ENCODE data around the gene ESD. TPM values are rescaled to one million over a fixed set of nuclear protein-coding genes. Genes with fewer than 3 reads are reported as not detected.
"Not testable (repeated sequence)": the region's sequence is repeated elsewhere in the genome, so short reads cannot be mapped to it uniquely, and the experiment has no call there.

ESD gene
- total and polyA plus RNA-seq, 5 donors from 2014 or later: 30.1 to 141 (median 128) TPM

DNA sequence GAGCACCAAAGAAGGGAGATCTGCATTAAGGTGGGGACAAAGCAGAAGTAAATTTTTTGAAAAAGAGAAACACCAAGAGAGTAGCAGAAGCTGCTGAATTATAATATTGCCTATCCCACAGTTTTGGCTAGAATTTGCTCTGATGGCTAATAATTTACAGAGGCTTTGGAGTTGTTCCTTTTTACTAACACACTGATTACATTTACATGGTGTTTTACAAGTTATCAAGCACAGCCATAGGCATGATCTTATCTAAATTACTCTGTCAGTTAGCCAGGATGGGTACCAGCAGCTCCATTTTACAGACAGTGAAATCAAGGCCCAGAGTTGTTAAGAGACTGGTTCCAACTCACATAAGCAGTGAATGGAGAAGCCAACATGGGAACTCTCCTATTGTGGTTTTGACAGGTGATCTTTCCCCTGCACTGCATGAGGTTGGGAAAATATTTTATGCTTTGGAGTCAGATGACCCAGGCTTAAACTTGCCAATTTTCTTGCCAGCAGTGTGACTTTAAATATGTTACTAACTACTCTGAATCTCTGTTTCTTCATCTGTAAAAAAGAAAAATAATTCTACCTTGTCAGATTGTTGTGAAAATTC, 33.5 kb upstream of the ESD start:
- no peak overlapping the region for H3K4me3 ChIP-seq (ENCODE audit: low read depth, low read length)
- Mint-ChIP-seq H3K36me3 (no peaks in the 10 kb centered on the region), H3K27ac (no peak overlapping the region), H3K4me1 (no peaks in the 10 kb centered on the region), H3K27me3 (peaks cover 25% of the 10 kb centered on the region), H3K4me3 (no peak overlapping the region), H3K9me3 (no peaks in the 10 kb centered on the region)
- H3K27ac ChIP-seq (ENCODE audit: insufficient read depth, low read length, poor library complexity, severe bottlenecking): no peak overlapping the region
- no peaks in the 10 kb centered on the region for H3K4me1 ChIP-seq (ENCODE audit: control insufficient read depth, insufficient read depth, low read length, poor library complexity, severe bottlenecking)
- H3K27me3 ChIP-seq (ENCODE audit: control insufficient read depth, insufficient read depth, low read length): peaks cover 13% of the 10 kb centered on the region
- DNase-seq: no peak
- no peaks in the 10 kb centered on the region for H3K36me3 ChIP-seq (ENCODE audit: control insufficient read depth, insufficient read depth, low read length)
- ATAC-seq (ENCODE audit: low read depth in 2 of 2): no peak
- H3K9me3 ChIP-seq (ENCODE audit: control insufficient read depth in 2 of 2, low read length in 2 of 2): no peaks in the 10 kb centered on the region

DNA sequence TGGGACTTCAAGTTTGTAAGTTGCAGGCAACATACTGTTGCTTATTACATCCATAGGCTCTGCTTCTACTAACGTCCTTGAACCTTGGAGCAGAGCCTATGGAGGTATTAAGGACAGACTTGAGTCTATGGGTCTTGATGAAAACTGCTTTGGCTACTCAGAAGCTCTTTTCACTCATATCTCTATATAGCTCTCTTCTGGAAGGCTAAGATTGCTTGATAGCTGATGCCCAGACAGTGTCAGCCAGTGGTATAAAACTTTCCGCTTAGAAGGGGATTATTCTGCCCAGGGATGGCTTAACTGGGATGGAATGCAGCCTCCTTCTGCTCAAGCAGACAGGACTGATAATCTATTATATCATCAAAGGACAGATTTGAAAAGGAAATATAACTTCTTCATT, 25.6 kb upstream of the ESD start:
- H3K27me3 Mint-ChIP-seq: peaks cover 38% of the 10 kb centered on the region
- ATAC-seq (ENCODE audit: low read depth in 2 of 2): no peak
- no peaks in the 10 kb centered on the region for H3K36me3 Mint-ChIP-seq
- Histone ChIP-seq H3K4me3 (ENCODE audit: low read depth, low read length) (no peak overlapping the region), H3K36me3 (ENCODE audit: control insufficient read depth, insufficient read depth, low read length) (no peaks in the 10 kb centered on the region), H3K27me3 (ENCODE audit: control insufficient read depth, insufficient read depth, low read length) (peaks cover 10% of the 10 kb centered on the region), H3K9me3 (ENCODE audit: control insufficient read depth in 2 of 2, low read length in 2 of 2) (no peaks in the 10 kb centered on the region), H3K4me1 (ENCODE audit: control insufficient read depth, insufficient read depth, low read length, poor library complexity, severe bottlenecking) (no peaks in the 10 kb centered on the region), H3K27ac (ENCODE audit: insufficient read depth, low read length, poor library complexity, severe bottlenecking) (no peak overlapping the region)
- no peak overlapping the region for H3K27ac Mint-ChIP-seq
- no peak overlapping the region for H3K4me3 Mint-ChIP-seq
- DNase-seq: no peak
- no peaks in the 10 kb centered on the region for H3K9me3 Mint-ChIP-seq
- no peaks in the 10 kb centered on the region for H3K4me1 Mint-ChIP-seq

DNA sequence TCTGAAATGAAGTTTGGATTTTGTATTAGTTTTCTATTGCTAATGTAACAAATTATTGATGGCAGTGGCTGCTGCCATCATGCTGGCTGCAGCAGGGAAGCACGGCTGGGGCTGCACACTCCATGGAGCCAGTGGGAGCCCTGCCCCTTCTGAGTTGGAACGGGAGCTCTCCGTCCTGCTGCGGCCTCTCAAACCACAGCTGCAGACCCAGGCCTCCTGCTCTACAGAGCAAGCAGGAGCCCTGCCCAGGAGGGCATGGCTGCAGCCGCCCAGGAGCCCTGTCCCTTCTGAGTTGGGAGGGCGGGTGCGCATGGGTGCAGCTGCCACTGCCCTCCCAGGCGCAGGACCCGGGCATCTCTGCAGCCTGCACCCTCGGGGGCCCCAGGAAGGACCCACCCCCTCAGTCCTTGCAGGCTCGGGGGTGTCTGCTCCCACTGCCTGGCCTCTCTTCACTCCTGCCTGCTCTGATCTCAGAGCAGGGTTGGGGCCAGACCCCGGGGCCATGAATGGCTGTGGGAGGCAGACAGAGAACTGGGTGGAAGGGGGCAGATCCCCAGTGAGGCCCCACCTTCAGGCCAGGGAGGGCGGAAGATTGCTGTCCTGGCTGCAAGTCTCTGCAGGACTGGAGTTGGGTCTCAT, 21.0 kb upstream of the ESD start:
- H3K27me3 Mint-ChIP-seq: peaks cover 37% of the 10 kb centered on the region
- DNase-seq: no peak
- Histone ChIP-seq H3K36me3 (ENCODE audit: control insufficient read depth, insufficient read depth, low read length) (no peaks in the 10 kb centered on the region), H3K4me3 (ENCODE audit: low read depth, low read length) (no peak overlapping the region), H3K27me3 (ENCODE audit: control insufficient read depth, insufficient read depth, low read length) (peaks cover 4% of the 10 kb centered on the region), H3K9me3 (ENCODE audit: control insufficient read depth in 2 of 2, low read length in 2 of 2) (peaks cover under 1 to 6% of the 10 kb centered on the region in 2 experiments), H3K4me1 (ENCODE audit: control insufficient read depth, insufficient read depth, low read length, poor library complexity, severe bottlenecking) (no peaks in the 10 kb centered on the region), H3K27ac (ENCODE audit: insufficient read depth, low read length, poor library complexity, severe bottlenecking) (no peak overlapping the region)
- ATAC-seq (ENCODE audit: low read depth in 2 of 2): no peak
- H3K36me3 Mint-ChIP-seq: no peaks in the 10 kb centered on the region
- H3K9me3 Mint-ChIP-seq: peaks cover 0 to 6% (median 2%) of the 10 kb centered on the region in 7 donors
- H3K4me3 Mint-ChIP-seq: no peak overlapping the region
- H3K27ac Mint-ChIP-seq: peak overlapping the region in 1 of 3 donors; percentile 65
- no peaks in the 10 kb centered on the region for H3K4me1 Mint-ChIP-seq

DNA sequence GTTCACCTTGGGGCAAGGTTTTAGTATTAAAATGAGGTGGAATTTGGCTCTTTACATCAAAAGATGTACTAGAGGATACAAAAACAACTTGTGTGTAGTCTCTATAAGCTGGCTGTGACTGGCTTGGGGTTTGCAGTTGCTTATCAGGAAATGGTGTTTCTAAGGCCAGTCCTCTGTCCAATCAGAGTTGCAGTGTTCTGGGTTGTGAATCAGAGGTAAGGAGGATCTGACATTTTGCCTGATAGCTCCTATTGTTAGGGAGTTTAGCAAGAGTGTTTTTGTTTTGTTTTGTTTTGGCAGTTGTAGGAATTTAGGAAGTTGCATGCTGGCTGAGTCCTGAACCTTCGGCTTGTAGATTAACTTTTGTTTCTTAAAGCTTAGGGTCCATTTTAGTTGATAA, 20.1 kb upstream of the ESD start:
- Mint-ChIP-seq H3K9me3 (peaks cover 0 to 15% (median 7%) of the 10 kb centered on the region in 7 donors), H3K27ac (no peak overlapping the region), H3K27me3 (peaks cover 46% of the 10 kb centered on the region), H3K4me3 (no peak overlapping the region), H3K4me1 (no peaks in the 10 kb centered on the region), H3K36me3 (no peaks in the 10 kb centered on the region)
- H3K4me3 ChIP-seq (ENCODE audit: low read depth, low read length): no peak overlapping the region
- no peaks in the 10 kb centered on the region for H3K4me1 ChIP-seq (ENCODE audit: control insufficient read depth, insufficient read depth, low read length, poor library complexity, severe bottlenecking)
- ATAC-seq (ENCODE audit: low read depth in 2 of 2) (no peak), DNase-seq (no peak)
- H3K27me3 ChIP-seq (ENCODE audit: control insufficient read depth, insufficient read depth, low read length): peaks cover 4% of the 10 kb centered on the region
- H3K36me3 ChIP-seq (ENCODE audit: control insufficient read depth, insufficient read depth, low read length): no peaks in the 10 kb centered on the region
- H3K27ac ChIP-seq (ENCODE audit: insufficient read depth, low read length, poor library complexity, severe bottlenecking): no peak overlapping the region
- H3K9me3 ChIP-seq (ENCODE audit: control insufficient read depth in 2 of 2, low read length in 2 of 2): peaks cover 9 to 15% of the 10 kb centered on the region in 2 experiments

DNA sequence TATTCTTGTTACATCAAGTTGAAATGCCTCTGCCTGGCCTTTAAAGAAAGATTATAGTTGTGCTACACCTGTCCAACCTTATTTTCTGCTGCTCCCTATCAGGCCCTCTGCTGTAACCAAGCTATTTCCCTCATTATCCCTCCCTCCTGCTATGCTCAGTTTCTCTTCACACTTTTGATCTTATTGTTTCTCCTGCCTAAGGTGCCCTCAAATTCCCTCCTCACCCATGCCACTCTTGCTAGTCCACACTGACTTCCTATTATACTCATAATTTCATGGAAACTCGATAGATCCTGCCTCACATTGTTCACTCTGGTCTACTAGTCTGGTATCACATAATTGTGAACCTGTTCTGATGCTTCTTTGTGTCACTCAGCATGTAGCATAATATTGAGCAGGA, 19.4 kb upstream of the ESD start:
- Mint-ChIP-seq H3K4me3 (no peak overlapping the region), H3K27ac (no peak overlapping the region)
- no peak overlapping the region for H3K4me3 ChIP-seq (ENCODE audit: low read depth, low read length)

DNA sequence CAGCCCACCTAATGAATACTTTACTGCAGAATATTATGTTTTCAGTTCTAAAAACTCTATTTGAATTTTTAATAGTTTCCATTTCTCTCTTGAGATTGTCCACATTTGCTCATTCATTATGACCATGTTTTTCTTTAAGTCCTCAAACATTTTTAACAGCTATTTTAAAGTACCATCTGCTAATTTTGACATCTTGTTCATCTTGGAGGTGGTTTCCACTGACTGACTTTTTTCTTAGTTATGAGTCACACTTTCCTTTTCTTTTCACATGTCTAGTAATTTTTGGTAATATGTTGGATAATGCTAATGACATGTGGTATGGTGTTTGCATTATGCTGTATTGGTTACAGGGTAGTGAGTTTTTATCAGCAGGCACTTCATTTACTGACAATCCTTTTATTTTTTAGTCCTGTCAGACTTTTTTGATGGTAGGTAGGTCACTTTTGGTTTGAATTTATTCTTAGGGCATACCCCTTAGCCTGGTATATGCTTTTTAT, 15.4 kb upstream of the ESD start:
- Mint-ChIP-seq H3K27ac (no peak overlapping the region), H3K9me3 (peaks cover 0 to 21% (median 9%) of the 10 kb centered on the region in 7 donors), H3K4me1 (no peaks in the 10 kb centered on the region), H3K27me3 (peaks cover 40% of the 10 kb centered on the region), H3K4me3 (no peak overlapping the region), H3K36me3 (no peaks in the 10 kb centered on the region)
- H3K36me3 ChIP-seq (ENCODE audit: control insufficient read depth, insufficient read depth, low read length): no peaks in the 10 kb centered on the region
- H3K9me3 ChIP-seq (ENCODE audit: control insufficient read depth in 2 of 2, low read length in 2 of 2): peaks cover 14 to 22% of the 10 kb centered on the region in 2 experiments
- peaks cover 2% of the 10 kb centered on the region for H3K27me3 ChIP-seq (ENCODE audit: control insufficient read depth, insufficient read depth, low read length)
- ATAC-seq (ENCODE audit: low read depth in 2 of 2) (no peak), DNase-seq (no peak)
- no peak overlapping the region for H3K27ac ChIP-seq (ENCODE audit: insufficient read depth, low read length, poor library complexity, severe bottlenecking)
- H3K4me3 ChIP-seq (ENCODE audit: low read depth, low read length): no peak overlapping the region
- no peaks in the 10 kb centered on the region for H3K4me1 ChIP-seq (ENCODE audit: control insufficient read depth, insufficient read depth, low read length, poor library complexity, severe bottlenecking)

More for the DNA sequence above, 19.4 kb upstream of the ESD start:
- no peaks in the 10 kb centered on the region for H3K36me3 Mint-ChIP-seq
- Histone ChIP-seq H3K27me3 (ENCODE audit: control insufficient read depth, insufficient read depth, low read length) (peaks cover 4% of the 10 kb centered on the region), H3K36me3 (ENCODE audit: control insufficient read depth, insufficient read depth, low read length) (no peaks in the 10 kb centered on the region), H3K4me1 (ENCODE audit: control insufficient read depth, insufficient read depth, low read length, poor library complexity, severe bottlenecking) (no peaks in the 10 kb centered on the region), H3K27ac (ENCODE audit: insufficient read depth, low read length, poor library complexity, severe bottlenecking) (no peak overlapping the region), H3K9me3 (ENCODE audit: control insufficient read depth in 2 of 2, low read length in 2 of 2) (peaks cover 14 to 22% of the 10 kb centered on the region in 2 experiments)
- H3K9me3 Mint-ChIP-seq: peaks cover 0 to 21% (median 7%) of the 10 kb centered on the region in 7 donors
- no peaks in the 10 kb centered on the region for H3K4me1 Mint-ChIP-seq
- peaks cover 41% of the 10 kb centered on the region for H3K27me3 Mint-ChIP-seq
- DNase-seq (no peak), ATAC-seq (ENCODE audit: low read depth in 2 of 2) (no peak)

DNA sequence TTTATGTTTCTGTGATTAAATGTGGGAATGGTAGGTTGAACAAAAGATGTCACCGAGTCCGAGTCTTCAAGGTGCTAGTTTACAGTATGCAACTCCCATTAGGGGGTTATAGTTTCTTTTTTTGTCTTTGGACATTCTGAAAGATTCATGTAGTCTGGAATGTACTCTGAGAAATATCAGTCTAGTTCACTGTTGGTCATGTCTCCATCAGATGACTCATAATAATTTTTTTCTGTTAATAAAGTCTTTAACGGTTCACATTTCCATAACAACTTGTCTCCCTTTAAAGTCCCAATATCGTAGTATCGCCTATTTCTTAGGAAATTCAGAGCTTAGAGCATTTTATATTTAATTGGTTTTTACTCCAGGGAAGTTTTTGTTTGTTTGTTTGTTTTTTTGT, 13.5 kb upstream of the ESD start:
- Histone ChIP-seq H3K4me1 (ENCODE audit: control insufficient read depth, insufficient read depth, low read length, poor library complexity, severe bottlenecking) (no peaks in the 10 kb centered on the region), H3K9me3 (ENCODE audit: control insufficient read depth in 2 of 2, low read length in 2 of 2) (peaks cover 14 to 22% of the 10 kb centered on the region in 2 experiments), H3K4me3 (ENCODE audit: low read depth, low read length) (no peak overlapping the region), H3K36me3 (ENCODE audit: control insufficient read depth, insufficient read depth, low read length) (no peaks in the 10 kb centered on the region), H3K27me3 (ENCODE audit: control insufficient read depth, insufficient read depth, low read length) (peaks cover 2% of the 10 kb centered on the region), H3K27ac (ENCODE audit: insufficient read depth, low read length, poor library complexity, severe bottlenecking) (no peak overlapping the region)
- H3K9me3 Mint-ChIP-seq: peaks cover 0 to 21% (median 9%) of the 10 kb centered on the region in 7 donors
- H3K4me1 Mint-ChIP-seq: no peaks in the 10 kb centered on the region
- H3K4me3 Mint-ChIP-seq: no peak overlapping the region
- H3K27ac Mint-ChIP-seq: no peak overlapping the region
- DNase-seq: no peak
- ATAC-seq (ENCODE audit: low read depth in 2 of 2): no peak
- peaks cover 38% of the 10 kb centered on the region for H3K27me3 Mint-ChIP-seq
- no peaks in the 10 kb centered on the region for H3K36me3 Mint-ChIP-seq

DNA sequence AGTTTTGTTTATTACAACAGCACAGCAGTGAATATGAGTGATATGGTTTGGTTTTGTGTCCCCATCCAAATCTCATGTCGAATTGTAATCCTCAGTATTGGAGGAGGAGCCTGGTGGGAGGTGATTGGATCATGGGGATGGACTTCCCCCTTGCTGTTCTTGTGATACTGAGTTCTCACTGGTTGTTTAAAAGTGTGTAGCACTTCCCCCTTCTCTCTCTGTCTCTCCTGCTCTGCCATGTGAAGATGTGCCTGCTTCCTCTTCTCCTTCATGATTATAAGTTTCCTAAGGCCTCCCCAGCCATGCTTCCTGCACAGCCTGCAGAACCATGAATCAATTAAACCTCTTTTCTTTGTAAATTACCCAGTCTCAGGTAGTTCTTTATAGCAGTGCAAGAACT, 8.0 kb upstream of the ESD start:
- not testable (repeated sequence) for ATAC-seq (ENCODE audit: low read depth in 2 of 2); H3K36me3 ChIP-seq (ENCODE audit: control insufficient read depth, insufficient read depth, low read length); H3K4me1 Mint-ChIP-seq; H3K36me3 Mint-ChIP-seq; DNase-seq; H3K4me3 ChIP-seq (ENCODE audit: low read depth, low read length); H3K9me3 ChIP-seq (ENCODE audit: control insufficient read depth in 2 of 2, low read length in 2 of 2); H3K9me3 Mint-ChIP-seq; H3K27me3 ChIP-seq (ENCODE audit: control insufficient read depth, insufficient read depth, low read length); H3K27ac ChIP-seq (ENCODE audit: insufficient read depth, low read length, poor library complexity, severe bottlenecking); H3K4me3 Mint-ChIP-seq; H3K4me1 ChIP-seq (ENCODE audit: control insufficient read depth, insufficient read depth, low read length, poor library complexity, severe bottlenecking); H3K27ac Mint-ChIP-seq
- peaks cover 27% of the 10 kb centered on the region for H3K27me3 Mint-ChIP-seq
